Measurements from ENCODE around the gene EFNB1. TPM values are rescaled to one million over a fixed set of nuclear protein-coding genes. Genes with fewer than 3 reads are reported as not detected.

Gene EFNB1
- total and polyA plus RNA-seq, 2 of the 4 experiments (the other 2 are of a cell fraction): 17.9 to 26.8 TPM

DNA sequence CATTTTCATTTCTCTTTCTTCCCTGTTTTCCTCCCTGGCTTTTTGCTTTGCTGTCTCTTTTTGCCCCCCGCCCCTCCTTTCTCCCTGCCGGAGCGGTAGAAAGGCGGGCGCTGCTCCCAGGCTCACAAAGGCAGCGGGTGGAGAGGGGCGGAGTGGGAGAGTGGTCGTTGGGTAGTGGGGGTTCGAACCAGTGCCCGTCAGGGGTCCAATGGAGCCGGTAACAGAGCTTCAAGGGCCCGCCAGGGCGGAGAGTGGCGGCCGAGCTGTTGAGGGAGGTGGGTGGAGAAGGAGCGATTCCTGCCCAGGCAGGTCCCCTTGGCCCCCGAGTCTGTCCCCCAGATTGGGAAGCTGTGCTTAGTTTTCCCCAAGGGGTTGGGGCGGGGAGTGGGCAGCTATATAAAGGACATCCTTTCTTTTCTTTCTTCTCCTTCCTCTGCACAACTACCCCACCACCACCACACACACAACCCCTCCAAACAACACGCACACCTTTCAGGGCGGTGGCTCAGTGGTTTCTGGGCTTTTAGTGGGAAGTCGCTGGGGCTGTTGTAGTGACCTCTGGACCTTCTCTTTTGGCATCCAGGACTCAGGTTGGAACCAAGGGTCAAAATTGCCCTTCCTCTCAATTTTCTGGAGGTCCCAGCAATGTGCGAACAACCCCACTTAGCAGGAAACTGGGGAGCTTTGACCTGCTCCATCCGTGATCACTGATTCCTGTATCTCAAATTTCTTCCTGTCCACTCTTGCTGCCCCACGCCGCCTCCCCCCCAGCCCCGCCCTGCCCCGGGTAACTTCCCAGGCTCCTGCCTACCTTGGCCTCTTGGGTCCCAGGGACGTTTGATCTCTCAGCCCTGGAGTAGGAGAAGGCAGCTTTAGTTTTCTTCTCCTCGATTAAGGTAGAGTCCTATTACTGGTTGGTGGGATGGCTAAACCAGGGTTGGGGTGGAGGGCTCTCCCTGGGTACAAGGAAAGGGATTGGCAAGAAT is 1.9 kb downstream of the EFNB1 start:
- WGBS, 2 experiments (ENCODE audit: extremely low coverage in 2 of 2, insufficient read length in 1 of 2): 14% methylated on average over 1 of the region's 29 CpGs; no CpG with 5 or more reads in 1 of the 2 experiments
- Histone ChIP-seq H2BK15ac (ENCODE audit: low read depth, low read length) (no peak overlapping the region), H2AFZ (replicated peaks; ENCODE audit: low read length, poor library complexity) (peak overlapping the region; percentile 89), H3K4me3 (ENCODE audit: insufficient read depth, low read depth, low read length) (peak overlapping the region; percentile 86), H2BK120ac (ENCODE audit: low read depth, low read length) (no peak overlapping the region; the same call in none of the 2 replicates), H2BK20ac (ENCODE audit: low read depth, low read length) (no peak overlapping the region), H4K20me1 (ENCODE audit: insufficient read depth, low read length) (peaks cover 14% of the 10 kb centered on the region), H3K4me2 (ENCODE audit: low read depth, low read length) (peak overlapping the region; percentile 83), H4K91ac (ENCODE audit: insufficient read depth, low read depth, low read length) (no peak overlapping the region), H3K79me1 (ENCODE audit: low read depth in 1 of 2, low read length in 2 of 2) (peaks cover 2 to 16% of the 10 kb centered on the region in 2 experiments; a peak in 3 of 4 replicates), H3K4me1 (ENCODE audit: control insufficient read depth, insufficient read depth, low read length) (peaks cover 3% of the 10 kb centered on the region; the same call in 1 of the 2 replicates), H2AK5ac (ENCODE audit: low read depth, low read length) (peak overlapping the region; percentile 30; the same call in 1 of the 2 replicates), H4K5ac (ENCODE audit: low read depth, low read length) (peak overlapping the region; percentile 28; the same call in 1 of the 2 replicates), H3K4ac (ENCODE audit: low read depth, low read length) (peak overlapping the region; percentile 42), H3K9me3 (ENCODE audit: control insufficient read depth, insufficient read depth, low read length) (no peaks in the 10 kb centered on the region), H3K9ac (ENCODE audit: low read depth, low read length) (peak overlapping the region; percentile 77), H3K27ac (ENCODE audit: insufficient read depth, low read length) (peak overlapping the region; percentile 59), H2BK5ac (ENCODE audit: low read depth, low read length, poor library complexity, severe bottlenecking) (peak overlapping the region; percentile 22), H3K36me3 (ENCODE audit: control insufficient read depth, insufficient read depth, low read length) (no peaks in the 10 kb centered on the region), H3K18ac (ENCODE audit: low read depth, low read length) (peak overlapping the region; percentile 36; the same call in 1 of the 2 replicates), H3K56ac (ENCODE audit: extremely low read depth, insufficient read depth, low read length) (no peak overlapping the region; the same call in 1 of the 2 replicates), H3K14ac (replicated peaks; ENCODE audit: low read depth, low read length) (peak overlapping the region; percentile 62), H4K8ac (ENCODE audit: low read depth in 2 of 2, low read length in 2 of 2) (0 out of 4 replicates have a peak overlapping the region, but pooled peaks of 1 of the 2 experiments have one; percentile 51), H3K27me3 (ENCODE audit: control insufficient read depth, insufficient read depth, low read length) (peaks cover 4% of the 10 kb centered on the region; the same call in 1 of the 2 replicates), H2AK9ac (replicated peaks; ENCODE audit: low read depth, low read length, poor library complexity) (peak overlapping the region; percentile 77), H3K9me1 (ENCODE audit: insufficient read depth, low read length) (no peaks in the 10 kb centered on the region), H3K23ac (ENCODE audit: low read depth, low read length) (peak overlapping the region; percentile 70)
- BruUV-seq (replicated peaks): no TSS peak
- no peak for DNase-seq
- ATAC-seq (ENCODE audit: low read depth): no peak
- in situ Hi-C loops (cut with MboI; ENCODE audit: low sequenced_read_pairs): loop anchor here (25.0 kb wide), 1 partner anchor 207 kb away; no protein-coding TSS in a partner anchor
- dilution Hi-C loops (cut with HindIII; ENCODE audit: low sequenced_read_pairs, unreplicated experiment): no loop called here
- ChIA-PET CTCF (interaction anchor here (0.8 to 1.2 kb wide), 2 partner anchors 230 kb away, joined by 3 read pairs; no protein-coding TSS in a partner anchor), POLR2A (ENCODE audit: unreplicated experiment) (no interaction called here)
- intact Hi-C loops (cut with micrococcal nuclease): loop anchor here (10.0 kb wide), 1 partner anchor 104 kb away; no protein-coding TSS in a partner anchor
- TF ChIP-seq, protein P1, sequence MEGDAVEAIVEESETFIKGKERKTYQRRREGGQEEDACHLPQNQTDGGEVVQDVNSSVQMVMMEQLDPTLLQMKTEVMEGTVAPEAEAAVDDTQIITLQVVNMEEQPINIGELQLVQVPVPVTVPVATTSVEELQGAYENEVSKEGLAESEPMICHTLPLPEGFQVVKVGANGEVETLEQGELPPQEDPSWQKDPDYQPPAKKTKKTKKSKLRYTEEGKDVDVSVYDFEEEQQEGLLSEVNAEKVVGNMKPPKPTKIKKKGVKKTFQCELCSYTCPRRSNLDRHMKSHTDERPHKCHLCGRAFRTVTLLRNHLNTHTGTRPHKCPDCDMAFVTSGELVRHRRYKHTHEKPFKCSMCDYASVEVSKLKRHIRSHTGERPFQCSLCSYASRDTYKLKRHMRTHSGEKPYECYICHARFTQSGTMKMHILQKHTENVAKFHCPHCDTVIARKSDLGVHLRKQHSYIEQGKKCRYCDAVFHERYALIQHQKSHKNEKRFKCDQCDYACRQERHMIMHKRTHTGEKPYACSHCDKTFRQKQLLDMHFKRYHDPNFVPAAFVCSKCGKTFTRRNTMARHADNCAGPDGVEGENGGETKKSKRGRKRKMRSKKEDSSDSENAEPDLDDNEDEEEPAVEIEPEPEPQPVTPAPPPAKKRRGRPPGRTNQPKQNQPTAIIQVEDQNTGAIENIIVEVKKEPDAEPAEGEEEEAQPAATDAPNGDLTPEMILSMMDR (conservative IDR thresholded peaks at IDR 0.05; ENCODE audit: low read depth, low read length): no peak
- TF ChIP-seq BHLHE40 (IDR thresholded peaks at IDR 0.05; ENCODE audit: low read depth, low read length): no peak
- TF ChIP-seq, protein P2, sequence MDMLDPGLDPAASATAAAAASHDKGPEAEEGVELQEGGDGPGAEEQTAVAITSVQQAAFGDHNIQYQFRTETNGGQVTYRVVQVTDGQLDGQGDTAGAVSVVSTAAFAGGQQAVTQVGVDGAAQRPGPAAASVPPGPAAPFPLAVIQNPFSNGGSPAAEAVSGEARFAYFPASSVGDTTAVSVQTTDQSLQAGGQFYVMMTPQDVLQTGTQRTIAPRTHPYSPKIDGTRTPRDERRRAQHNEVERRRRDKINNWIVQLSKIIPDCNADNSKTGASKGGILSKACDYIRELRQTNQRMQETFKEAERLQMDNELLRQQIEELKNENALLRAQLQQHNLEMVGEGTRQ (IDR thresholded peaks at IDR 0.05; ENCODE audit: low read depth, low read length): no peak
- TF ChIP-seq SMC3 (IDR thresholded peaks at IDR 0.05; ENCODE audit: low read depth, low read length): no peak
- no peak for TF ChIP-seq FOS (IDR thresholded peaks at IDR 0.05; ENCODE audit: low read depth, low read length)
- no peak for TF ChIP-seq MXI1 (IDR thresholded peaks at IDR 0.05; ENCODE audit: borderline replicate concordance, low read depth, low read length)
- TF ChIP-seq RAD21 (IDR thresholded peaks at IDR 0.05; ENCODE audit: low read length): no peak
- no peak for TF ChIP-seq RFX5 (IDR thresholded peaks at IDR 0.05; ENCODE audit: low read depth, low read length)
- no peak for TF ChIP-seq RCOR1 (IDR thresholded peaks at IDR 0.05; ENCODE audit: insufficient replicate concordance, low read length)
- TF ChIP-seq CEBPB (IDR thresholded peaks at IDR 0.05; ENCODE audit: low read depth, low read length): no peak
- no peak for TF ChIP-seq MAFK (IDR thresholded peaks at IDR 0.05; ENCODE audit: low read depth, low read length)
- TF ChIP-seq CHD1 (IDR thresholded peaks at IDR 0.05; ENCODE audit: low read depth, low read length): no peak
- TF ChIP-seq POLR2A (IDR thresholded peaks at IDR 0.05; ENCODE audit: low read depth, low read length): no peak
- no peak for TF ChIP-seq MAZ (IDR thresholded peaks at IDR 0.05; ENCODE audit: borderline replicate concordance, low read depth, low read length)
